ENCODE results near the gene MAP2K3.
"Not testable (repeated sequence)": the region's sequence is repeated elsewhere in the genome, so short reads cannot be mapped to it uniquely, and the experiment has no call there.

The MAP2K3 gene

GRCh38 chr17:21339011-21339410 is 54.5 kb downstream of the MAP2K3 start:
- no peak for DNase-seq

DNA sequence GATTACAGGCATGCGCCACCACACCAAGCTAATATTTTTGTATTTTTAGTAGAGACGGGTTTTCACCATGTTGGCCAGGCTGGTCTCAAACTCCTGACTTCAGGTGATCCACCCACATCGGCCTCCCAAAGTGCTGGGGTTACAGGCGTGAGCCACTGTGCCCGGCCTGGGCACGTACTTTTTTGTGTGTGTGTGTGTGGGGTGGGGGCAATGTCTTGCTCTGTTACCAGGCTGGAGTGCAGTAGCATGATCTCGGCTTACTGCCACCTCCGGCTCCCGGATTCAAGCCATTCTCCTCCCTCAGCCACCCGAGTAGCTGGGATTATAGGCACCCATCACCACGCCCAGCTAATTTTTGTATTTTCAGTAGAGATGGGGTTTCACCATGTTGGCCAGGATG is 55.1 kb downstream of the MAP2K3 start:
- DNase-seq, result not testable (repeated sequence)

DNA sequence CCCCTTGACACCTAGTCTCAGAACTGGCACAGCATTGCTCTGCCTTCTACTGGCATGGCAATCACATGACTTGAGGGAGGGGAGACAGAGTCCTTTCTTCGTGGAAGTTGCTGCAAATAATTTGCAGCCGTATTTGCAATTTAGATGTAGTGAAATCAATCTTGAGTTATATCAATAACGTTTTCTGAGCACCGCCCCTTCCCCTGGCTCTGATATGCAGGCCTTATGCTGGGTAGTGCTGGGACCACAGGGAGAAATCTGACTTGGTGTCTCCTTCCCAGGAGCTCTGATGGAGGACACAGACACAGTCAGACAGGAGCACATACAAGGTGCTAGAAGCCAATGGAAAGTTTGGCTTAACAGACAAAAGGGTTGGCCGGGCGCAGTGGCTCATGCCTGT is 55.9 kb downstream of the MAP2K3 start:
- not testable (repeated sequence) for DNase-seq

GRCh38 chr17:21341279-21341678 is 56.8 kb downstream of the MAP2K3 start:
- not testable (repeated sequence) for DNase-seq

GRCh38 chr17:21341925-21342540 is 57.5 kb downstream of the MAP2K3 start:
- DNase-seq, result not testable (repeated sequence)

- DNase-seq, result not testable (repeated sequence)
Measured at GRCh38 chr17:21343061-21343949, 58.8 kb downstream of the MAP2K3 start.

DNA sequence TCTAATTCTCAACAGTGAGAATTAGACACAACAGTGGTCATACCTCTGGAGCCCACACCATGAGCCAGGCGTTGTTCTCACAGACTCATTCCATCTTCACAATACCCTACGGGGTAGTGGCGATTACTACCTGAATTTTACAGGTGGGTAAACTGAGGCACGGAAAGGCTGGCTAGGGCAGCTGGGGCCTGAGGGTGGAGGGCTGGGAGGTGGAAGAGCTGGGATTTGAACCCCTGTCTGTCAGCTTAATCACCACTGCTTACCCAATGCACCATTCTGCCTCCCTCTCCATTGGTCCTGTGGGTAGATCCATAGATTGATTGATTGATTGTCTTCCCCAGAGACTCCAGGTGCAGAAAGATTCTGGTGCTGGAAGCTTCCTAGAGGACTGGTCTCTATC is 60.3 kb downstream of the MAP2K3 start:
- not testable (repeated sequence) for DNase-seq

DNA sequence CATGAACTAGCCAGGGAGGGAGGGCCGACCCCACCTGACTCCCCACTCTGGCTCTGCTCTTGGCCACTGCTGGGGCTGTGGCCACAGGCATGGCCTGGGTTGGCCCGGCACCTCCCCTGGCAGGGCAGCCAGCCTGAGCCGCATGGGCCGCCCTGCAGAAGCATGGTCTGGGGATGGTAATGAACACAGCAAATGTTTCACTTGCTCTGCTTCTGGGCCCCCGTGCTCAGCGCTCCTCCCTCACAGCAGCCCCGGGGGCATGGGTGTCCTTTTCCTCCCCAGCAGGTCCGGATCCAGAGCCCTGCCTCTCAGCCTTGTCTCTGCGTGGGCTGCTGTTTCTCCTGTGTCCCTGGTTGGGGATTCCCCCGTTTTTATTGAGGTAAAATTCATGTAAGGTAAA is 60.7 kb downstream of the MAP2K3 start:
- DNase-seq, result no peak

DNA sequence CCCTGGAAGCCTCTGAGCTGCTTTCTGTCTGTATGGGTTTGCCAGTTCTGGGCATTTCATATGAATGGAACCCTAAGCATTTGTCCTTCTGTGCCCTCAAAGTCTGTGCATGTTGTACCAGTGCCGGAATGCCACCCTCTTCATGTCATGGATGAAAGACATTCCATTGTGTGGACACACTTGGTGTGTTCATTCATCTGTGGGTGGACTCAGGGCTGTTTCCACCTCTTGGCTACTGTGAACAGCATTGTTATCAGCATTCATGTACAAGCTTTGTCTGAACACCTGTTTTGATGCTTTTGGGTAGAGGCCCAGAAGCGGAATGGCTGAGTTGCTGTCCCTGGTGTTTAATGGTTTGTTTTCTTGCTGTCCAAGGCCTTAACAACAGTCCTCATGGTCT is 61.6 kb downstream of the MAP2K3 start:
- not testable (repeated sequence) for DNase-seq

GRCh38 chr17:21346651-21347250 is 62.2 kb downstream of the MAP2K3 start:
- not testable (repeated sequence) for DNase-seq

DNA sequence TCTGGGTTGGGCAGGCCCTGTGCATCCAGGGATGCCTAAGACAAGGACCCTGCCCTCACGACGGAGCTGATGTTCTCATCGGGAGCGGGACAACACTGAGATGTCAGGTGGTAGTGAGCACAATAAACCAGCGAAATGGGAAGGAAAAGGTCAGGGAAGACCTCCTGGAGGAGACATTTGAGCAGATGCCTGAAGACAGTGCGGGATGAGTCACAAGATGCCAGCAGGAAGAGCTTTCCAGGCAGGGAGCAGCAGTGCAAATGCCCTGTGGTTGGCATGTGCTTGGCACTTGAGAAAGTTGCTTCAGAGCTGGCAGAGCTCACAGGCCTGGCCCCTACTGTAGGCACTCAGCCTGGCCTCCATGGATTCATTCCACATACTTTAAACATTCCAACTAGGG is 63.1 kb downstream of the MAP2K3 start:
- DNase-seq, result not testable (repeated sequence)

DNA sequence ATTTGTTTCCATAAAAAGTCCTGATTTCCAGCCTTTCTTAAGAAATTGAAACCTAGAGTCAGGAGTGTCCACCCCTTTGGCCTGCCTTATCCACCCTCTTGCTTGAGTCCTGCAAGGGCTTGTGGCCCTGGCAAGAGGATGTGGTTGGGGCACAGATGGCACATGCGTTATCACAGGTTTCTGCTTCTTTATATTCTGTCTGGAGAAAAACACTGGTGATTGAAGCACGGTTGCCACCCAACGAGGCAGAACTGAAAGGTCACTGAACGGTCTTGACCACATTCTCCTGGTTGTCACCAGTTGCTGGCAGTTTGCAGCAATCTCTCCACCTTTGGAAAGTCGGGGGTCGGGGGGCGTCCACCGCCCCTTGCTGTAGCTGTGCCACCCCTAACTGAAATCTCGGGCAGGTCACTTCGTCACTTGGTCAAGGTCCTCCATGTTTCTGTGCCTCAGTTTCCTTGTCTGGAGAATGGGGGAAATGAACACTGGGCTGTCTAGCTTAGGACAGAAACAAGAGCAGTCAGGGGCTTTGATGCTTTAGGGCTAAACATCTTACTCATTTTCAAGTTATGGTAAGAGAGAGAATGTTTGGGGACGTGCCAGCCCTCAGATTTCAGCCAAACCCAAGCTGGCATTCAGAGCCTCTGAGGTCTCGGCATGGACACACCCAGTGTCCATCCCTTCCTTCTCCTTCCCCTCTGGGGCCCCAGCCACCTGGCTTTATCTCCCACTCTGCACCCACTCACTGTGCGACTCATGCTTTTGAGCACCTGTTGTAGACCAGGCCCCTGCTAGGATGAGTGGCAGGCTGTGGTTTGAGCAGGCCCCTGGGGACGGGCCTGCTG is 63.8 kb downstream of the MAP2K3 start:
- not testable (repeated sequence) for DNase-seq

DNA sequence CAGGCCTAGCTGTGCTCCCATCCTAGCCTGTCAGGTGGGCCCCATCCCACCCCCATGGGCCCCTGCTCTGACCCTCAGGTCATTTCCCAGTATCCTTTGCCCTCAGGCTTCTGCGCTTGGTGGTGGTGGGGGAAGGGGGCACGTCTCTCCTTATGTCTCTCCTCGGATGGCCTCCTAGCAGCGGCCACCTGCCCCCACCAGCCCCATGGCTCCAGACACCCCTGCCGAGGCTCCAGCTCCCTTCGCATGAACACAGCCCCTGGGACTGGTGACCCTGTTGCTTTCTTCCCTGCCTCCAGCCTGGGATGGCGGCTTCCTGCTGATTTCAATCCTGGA is 64.4 kb downstream of the MAP2K3 start:
- DNase-seq, result not testable (repeated sequence)

DNA sequence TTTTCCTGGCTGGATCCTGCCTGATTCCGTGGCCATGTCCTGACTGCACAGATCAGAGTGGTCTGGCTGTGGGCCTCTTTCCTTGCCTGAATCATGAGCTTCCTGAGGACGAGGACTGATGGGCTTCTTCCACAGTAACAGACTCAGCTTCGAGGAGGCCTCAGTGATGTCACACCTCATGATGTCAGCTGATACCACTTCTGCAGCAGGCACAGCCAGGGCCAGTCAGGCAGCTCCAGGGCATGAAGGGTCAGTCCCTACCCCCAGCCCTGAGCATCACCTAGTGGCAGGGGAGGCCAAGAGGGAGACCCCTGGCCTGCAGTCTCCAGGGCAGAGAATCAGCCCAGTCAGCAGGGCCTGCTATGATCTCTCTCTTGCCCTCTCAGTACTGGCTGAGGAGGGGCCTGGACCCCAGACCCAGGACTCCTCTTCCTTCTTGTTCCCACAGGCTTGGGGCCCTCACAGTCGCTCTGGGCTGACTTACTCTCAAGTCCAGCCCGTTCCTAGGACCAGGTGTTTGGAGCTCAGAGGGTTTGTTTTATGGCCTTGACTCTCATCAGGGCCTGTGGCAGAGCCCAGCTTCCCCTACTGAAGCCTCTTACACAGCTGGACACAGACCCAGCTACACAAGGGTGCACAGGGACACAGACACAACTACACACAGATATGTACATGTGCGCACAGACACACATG is 65.0 kb downstream of the MAP2K3 start:
- DNase-seq, result not testable (repeated sequence)

GRCh38 chr17:21350495-21350894 is 66.0 kb downstream of the MAP2K3 start:
- DNase-seq, result not testable (repeated sequence)

DNA sequence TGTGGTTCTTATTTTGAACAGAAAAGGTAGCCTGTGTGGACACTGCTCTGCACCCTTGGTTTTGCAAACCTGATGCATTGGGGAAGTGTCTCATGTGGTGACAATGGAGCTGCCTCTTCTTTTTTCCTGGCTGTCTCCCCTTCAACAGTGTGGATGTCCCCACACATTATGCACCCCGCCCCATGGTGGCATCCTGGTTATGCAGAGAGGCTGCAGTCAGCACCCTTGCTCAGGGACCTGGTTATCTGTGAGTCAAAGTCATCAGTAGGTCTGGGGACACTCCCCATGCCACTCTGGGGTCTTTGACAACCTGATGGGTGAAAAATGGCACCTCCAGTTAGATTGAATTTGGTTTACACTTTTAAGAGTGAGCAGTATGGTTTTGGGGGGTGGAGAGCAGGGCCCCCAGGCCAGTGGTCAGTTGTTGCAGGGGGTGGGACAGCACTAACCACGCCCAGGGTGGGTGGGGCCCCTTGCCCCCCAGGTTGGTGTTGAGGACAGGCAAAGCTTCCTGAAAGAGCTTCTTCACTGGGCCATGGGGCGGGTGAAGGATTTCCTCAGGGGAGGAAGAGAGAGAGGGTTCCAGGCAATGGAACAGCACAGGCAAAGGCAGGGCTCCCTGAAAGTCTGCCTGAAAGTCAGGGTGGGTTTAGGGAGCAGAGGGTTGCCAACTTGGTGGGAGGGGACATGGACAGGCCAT is 67.0 kb downstream of the MAP2K3 start:
- no peak for DNase-seq

DNA sequence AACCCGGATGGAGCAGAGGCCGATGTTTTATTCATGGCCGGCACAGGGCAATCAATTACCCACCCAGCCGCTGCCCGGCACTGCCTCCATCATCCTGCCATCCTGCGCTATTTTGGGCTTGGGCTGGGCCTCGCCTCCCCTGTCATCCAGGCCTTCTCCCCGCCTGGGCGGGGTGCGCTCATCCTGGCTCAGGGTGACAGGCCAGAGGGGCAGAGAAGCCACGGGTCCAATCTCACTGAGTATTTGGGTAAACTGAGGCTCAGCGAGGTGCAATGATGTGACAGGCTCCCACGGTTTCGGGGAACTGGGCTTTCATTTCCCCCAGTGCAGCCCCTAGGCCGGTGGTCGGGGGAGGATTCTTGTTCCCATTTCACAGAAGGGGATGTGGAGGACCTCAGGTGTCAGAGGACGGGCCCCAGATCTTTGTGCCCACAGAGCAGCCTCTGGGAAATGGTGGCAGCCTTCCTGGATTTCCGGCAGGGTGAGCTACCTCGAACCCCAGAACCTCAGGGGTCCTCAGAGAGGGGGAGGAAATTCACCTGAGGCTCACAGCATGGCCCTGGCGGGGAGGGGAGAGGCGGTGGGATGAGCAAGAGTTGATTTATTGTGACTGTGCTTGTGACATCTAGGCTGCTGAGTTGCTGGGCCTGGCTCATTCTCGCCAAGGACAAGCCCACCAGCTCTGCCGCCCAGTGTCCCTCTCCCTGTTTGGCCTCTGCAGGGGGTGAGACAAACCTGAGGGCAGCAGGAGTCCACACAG is 67.9 kb downstream of the MAP2K3 start:
- no peak for DNase-seq

- DNase-seq, result no peak
Measured at GRCh38 chr17:21352981-21353265, 68.4 kb downstream of the MAP2K3 start.

GRCh38 chr17:21353326-21354010 is 69.0 kb downstream of the MAP2K3 start:
- DNase-seq, result no peak

DNA sequence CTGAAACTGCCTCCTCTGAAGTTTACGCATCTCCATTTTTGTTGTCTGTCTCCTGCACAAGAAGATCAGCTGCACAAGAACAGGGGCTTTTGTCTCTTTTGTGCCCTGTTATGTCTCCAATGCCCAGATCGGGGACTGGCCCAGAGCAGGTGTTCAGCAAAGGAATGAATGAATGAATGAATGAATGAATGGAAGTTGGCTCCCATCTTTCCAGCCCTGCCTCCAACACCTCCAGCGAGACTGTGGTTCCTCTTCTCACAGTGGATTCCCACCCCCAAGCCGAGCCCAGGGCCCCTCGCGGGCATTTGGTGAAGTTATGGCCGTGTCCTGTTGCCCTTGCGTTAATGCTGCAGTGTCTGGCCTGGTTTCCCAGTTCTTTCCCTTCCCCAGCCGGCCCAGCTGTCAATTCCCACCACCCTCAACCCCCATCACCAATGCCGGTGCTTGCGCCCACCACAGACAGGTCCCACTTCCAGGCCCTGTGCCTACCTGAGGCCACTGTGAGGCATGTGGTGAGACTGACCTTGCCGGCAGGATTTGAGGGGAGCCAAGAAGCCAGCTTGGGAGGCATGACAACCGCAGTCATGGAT is 70.4 kb downstream of the MAP2K3 start:
- no peak for DNase-seq
